HG02678 (cell line): Measurements from ENCODE around the gene PPP1R2B.
"Not testable (repeated sequence)": the region's sequence is repeated elsewhere in the genome, so short reads cannot be mapped to it uniquely, and the experiment has no call there.

Experiments used
- ATAC-seq: cut with Tn5 transposase; IDR thresholded peaks from one replicate; pipeline ENCODE4 v1.9.1; 2021; ENCODE audit warnings: mild to moderate bottlenecking, moderate library complexity; ENCODE audit not compliant: unreplicated experiment

Gene PPP1R2B

DNA sequence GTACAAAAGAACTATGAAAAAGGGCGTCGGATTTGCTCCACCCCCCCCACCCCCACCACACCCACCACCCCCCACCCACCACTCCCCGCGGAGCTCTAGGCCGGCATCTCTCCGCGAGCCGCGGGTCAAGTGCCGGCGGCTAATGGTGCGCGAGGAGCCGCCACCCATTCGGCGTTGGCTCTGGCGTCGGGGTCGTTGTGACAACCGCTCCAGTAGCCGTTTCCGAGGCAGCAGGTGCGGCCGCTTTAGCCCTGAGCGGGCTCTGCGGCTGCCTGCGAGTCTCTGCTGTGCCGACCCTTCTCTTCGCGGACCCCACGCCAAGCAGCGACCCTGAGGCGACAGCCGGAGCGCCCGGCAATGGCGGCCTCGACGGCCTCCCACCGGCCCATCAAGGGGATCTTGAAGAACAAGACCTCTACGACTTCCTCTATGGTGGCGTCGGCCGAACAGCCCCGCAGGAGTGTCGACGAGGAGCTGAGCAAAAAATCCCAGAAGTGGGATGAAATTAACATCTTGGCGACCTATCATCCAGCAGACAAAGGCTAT lies at the start of gene PPP1R2B:
Gene PPP1R2B, plus strand, starts transcription at position 90 of the 546 bp plus-strand sequence. Its CDS starts 268 bp downstream, at position 358.
- ATAC-seq: no peak

DNA sequence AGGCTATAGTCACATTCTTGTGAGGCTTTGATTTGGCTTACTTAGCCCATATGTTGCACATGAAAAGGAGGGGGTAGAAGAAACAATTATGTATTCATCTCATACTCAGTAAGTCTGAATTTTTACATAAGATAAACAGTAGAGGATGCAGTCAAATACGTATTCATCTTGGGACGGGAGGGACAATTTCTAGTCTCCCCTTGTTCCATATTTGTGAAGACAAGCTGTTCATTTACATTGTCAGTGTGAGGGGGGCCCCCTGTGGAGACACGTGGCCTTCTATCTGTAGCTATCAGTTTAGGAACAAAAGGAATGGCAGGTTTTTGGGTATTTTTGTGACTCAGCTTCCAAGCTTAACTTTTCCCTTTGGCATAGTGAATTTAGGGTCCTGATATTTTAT lies 49.2 kb upstream of the PPP1R2B start:
- ATAC-seq: no peak

DNA sequence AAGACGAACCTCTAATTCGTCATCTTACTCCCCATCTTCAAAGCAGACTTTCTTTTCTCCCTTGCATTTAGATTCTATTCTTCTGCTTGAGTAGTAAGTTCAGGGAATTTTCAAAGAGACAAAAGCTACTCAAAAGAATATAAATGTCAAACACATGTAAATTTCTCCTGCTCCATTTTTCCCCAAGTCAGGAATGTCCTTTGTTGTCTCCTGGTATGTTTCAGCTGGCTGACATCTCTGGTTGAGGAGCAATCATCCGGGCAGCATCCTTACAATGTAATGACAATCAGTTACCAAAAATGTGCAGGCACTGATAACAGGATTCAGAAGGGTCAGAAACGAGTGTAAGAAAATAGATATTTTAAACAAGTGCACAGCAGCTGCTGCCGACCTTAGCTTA lies 47.6 kb upstream of the PPP1R2B start:
- ATAC-seq: no peak

- no peak for ATAC-seq
These were observed 46.7 kb upstream of the PPP1R2B start for GRCh38 chr5:156803404-156803803.

DNA sequence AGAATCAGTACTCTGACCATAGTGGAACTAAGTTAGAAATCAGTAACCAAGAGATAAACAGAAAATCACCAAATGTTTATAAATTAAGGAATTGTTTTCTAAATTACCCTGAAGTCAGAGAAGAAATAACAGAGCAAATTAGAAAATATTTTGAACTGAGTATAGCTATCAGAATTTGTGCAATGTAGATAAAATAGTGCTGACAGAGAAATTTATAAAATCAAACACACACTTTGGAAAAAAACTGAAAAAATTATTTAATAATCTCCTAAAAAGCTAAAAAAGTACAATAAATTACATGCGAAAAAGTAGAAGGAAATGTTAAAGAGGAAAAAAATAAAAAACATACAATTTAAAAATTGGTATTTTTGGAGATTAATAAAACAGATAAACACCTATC lies 37.1 kb upstream of the PPP1R2B start:
- no peak for ATAC-seq

- ATAC-seq: peak; percentile 74
These were observed 34.0 kb upstream of the PPP1R2B start for GRCh38 chr5:156815988-156816599.

DNA sequence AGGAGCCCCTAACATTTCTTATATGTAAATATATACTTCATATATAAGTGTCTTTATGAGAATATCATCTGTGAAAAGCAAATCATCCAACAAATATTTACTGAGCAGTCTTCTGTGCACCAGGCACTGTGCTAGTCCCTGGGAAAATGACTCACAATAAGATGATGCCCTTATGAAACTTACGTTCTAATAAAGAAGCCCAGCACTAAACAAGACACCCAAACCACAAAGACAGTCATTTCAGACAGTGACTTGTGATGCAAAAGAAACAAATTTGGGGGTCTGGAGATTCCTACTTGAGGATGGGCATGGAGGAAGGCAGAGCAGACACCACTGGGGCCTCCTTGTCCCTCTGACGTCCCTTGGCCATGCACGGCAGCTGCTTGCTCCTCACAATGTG lies 30.6 kb upstream of the PPP1R2B start:
- no peak for ATAC-seq

GRCh38 chr5:156819967-156820581 lies 30.0 kb upstream of the PPP1R2B start:
- ATAC-seq: no peak

DNA sequence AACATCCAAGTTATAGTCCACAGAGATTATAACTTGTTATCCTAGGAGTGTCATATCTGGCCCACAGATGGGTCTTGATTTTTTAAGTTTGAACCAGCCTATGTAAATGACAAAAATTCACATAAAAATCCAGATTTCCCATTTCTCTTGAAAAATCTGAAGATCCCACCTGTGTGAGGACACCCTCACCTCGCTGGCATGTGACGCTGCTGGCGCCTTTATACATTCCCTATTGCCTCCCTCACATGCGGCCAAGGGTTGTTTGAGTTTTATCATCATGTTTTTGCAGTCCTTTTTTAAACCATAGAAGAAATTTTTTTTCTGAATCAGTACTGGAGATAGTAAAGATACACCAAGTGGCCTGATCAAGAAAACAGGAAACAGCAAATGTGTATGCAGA lies 25.9 kb upstream of the PPP1R2B start:
- no peak for ATAC-seq

DNA sequence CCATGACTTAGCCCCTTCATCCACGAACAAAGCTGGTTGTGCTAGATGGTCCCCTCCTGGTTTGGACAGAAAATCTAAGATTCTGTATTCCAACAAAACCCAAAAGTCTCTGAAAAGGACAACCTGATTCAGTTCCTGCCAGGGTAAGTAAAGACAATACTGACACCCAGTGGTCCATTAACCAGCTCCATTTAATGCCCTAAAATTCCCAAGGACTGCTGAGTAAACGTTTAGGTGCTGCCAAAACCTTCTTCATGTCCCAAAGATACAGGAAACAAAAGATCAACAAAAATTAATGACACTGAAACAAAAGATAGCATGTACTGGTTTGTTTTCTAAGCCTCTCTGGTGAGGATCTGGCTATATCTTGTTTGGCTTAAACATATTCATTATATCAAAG lies 25.3 kb upstream of the PPP1R2B start:
- ATAC-seq: no peak

DNA sequence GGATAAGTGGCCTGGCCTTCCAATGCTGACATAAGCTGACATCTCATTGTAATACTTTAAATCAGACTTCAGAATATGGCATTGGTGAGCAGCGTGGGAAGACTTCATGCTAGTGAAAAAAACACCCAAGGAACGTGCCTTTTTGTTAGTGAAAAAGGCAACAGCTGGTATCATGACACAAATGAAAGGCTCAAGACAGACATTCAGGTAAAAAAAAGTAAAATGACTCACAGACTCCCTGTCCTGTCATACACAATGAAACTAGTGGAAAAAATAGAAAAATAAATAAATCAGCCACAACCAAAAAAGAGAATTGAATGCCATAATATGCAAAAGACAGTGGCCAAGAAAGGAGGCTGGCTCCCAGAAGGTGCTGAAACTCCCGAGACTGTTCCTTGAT lies 24.4 kb upstream of the PPP1R2B start:
- ATAC-seq: no peak

DNA sequence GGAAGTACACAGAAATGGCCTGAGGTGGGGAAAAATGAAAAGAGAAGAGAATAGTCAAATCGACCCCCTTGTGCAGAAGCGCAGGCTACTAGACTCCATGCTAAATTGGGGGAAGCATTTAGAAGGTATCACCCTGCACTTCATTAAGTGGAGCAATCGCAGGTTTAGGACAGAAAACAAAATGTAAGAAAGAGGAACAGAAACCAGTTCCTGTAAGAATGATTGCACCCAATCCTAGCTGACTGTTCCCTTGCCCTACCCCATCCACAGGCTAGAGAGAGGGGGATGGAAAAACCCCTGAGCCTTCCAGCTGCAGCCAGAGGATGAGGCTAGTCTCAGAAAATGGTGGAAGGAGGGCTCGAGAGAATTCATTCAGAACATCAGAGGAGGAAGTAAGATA lies 23.9 kb upstream of the PPP1R2B start:
- peak; percentile 75 for ATAC-seq

- no peak for ATAC-seq
These were observed 15.2 kb upstream of the PPP1R2B start for GRCh38 chr5:156834916-156835315.

- ATAC-seq: peak; percentile 51
These were observed 14.2 kb upstream of the PPP1R2B start for GRCh38 chr5:156835905-156836304.

GRCh38 chr5:156836846-156837245 lies 13.2 kb upstream of the PPP1R2B start:
- no peak for ATAC-seq

DNA sequence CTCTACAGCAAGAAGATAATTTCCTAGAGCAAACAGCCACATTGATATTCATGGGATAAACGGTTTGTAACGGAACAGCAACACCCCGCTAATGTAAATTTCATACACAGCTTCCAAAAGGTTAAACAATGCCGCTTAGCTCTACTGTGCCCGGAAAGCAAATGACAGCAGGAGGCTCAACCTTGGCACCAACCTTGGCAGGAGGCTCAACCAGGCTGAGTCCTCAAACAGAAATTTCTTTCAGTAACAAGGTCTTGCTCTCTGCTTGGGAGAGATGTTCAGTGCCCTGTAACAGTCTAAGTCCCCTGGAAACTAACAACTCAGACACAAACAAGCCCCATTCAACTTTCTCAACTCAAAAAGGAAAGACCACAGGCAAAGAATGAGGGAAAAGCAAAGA lies 11.1 kb upstream of the PPP1R2B start:
- no peak for ATAC-seq

- no peak for ATAC-seq
These were observed 8.4 kb upstream of the PPP1R2B start for GRCh38 chr5:156841737-156842136.

DNA sequence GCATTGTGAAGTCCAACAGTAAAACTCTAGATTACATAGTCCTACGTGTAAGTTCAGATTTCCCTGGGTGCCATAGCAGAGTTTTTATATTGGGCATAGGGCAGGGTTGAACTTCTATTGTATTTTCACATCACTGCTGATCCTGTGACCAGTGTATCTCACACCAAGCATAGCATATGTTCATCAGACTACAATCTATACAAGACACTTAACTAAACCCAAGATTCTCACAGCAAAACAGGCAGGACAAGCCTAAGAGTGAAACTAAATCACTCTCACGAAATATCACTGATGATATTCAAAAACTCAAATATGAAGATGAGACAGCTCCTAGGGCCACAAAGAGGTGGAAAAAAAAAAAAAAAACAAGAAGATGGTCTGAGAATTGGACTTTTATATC lies 3.2 kb upstream of the PPP1R2B start:
- no peak for ATAC-seq

DNA sequence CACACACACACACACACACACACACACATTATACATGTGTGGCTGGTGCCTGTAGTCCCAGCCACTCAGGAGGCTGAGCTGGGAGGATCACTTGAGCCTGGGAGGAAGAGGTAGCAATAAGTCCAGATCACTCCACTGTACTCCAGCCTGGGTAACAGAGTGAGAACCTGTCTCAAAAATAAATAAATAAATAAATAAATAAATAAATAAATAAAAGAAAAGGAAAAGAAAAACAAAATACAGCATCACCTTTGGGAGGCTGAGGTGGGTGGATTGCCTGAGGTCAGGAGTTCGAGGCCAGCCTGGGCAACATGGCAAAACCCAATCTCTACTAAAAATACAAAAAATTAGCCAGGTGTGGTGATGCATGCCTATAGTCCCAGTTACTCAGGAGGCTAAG lies 1.6 kb upstream of the PPP1R2B start:
- not testable (repeated sequence) for ATAC-seq

DNA sequence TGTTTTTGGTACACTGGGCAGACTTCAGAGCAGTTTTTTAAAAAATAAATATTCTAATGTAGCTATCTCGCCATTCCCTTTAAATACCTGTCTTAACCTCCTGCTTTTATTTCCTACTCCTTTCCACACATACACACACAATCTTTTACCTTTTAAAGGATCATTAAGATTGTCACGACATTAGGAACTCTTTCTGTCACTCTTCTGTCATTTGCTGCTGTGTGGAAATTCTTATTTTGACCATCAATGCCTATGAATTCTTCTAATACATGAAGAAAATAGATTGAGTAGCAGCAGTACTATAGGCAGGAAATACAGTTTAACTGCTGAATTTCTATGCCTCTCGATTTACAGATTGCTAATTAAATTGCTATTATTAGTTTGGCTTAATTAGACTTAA lies 1.8 kb downstream of the PPP1R2B start:
- ATAC-seq: no peak

- not testable (repeated sequence) for ATAC-seq
These were observed 3.0 kb downstream of the PPP1R2B start for GRCh38 chr5:156853055-156853454.

GRCh38 chr5:156865427-156865826 lies 15.3 kb downstream of the PPP1R2B start:
- ATAC-seq: no peak

GRCh38 chr5:156870498-156870839 lies 20.4 kb downstream of the PPP1R2B start:
- ATAC-seq: no peak
